K562 (cell line): Measurements from ENCODE around the gene DNASE1L1. TPM values are rescaled to one million over a fixed set of nuclear protein-coding genes. Genes with fewer than 3 reads are reported as not detected.
"Not testable (repeated sequence)": the region's sequence is repeated elsewhere in the genome, so short reads cannot be mapped to it uniquely, and the experiment has no call there.

Experiments used
- ATAC-seq: fragments of 200-7000 bp; cut with Tn5 transposase; 3 replicates; pipeline ENCODE4 v1.9.1; 2020; ENCODE audit warnings: moderate library complexity
- BruUV-seq: library from RNA; stranded (reverse); fragments of 400-500 nt; replicated peaks from 2 replicates; lab custom pipeline; 2021; lab: Mats Ljungman, UMichigan
- CTCF ChIA-PET: fragments of 300-600 bp; formaldehyde crosslinking; extraction: SDS; loops from one replicate; lab custom pipeline; 2021; ENCODE audit warnings: low intra/inter-chr PET ratio; lab: Yijun Ruan, JAX
- POLR2A ChIA-PET: fragments of 300-600, 350-650 bp; sonication (Branson Sonifier 250); formaldehyde crosslinking; extraction: SDS; loops from one replicate; lab custom pipeline; 2021; ENCODE audit warnings: antibody characterized with exemption, inconsistent platforms; lab: Yijun Ruan, JAX
- DNase-seq, 4 experiments: peaks; one replicate each; pipeline versions ENCODE4 v3.0.0 to v3.0.0-alpha.2; 2011 to 2018; ENCODE audit warnings: low spot score in 3 of 4, mixed read lengths in 3 of 4; ENCODE audit errors: extremely low read depth in 1 of 4
- FAIRE-seq: peaks from 2 replicates; lab custom pipeline; 2011; peaks lifted over from hg19 to GRCh38; lab: Jason Lieb, UNC
- H2AFZ ChIP-seq: 2 replicates; pipeline ENCODE4 v1.6.0; 2011; ENCODE audit warnings: low read depth, low read length, control low read depth, inconsistent platforms
- H3K27ac ChIP-seq: fragments of 200-600 bp; 3 replicates; pipeline ENCODE4 v1.8.0; 2011; ENCODE audit warnings: low read depth, mild to moderate bottlenecking, control low read depth, inconsistent platforms, low read length, moderate library complexity, mixed read lengths; ENCODE audit errors: extremely low read depth
- H3K27me3 ChIP-seq, 2 experiments: fragments of 300-600 bp in 1 of 2; 2 replicates in 1 of 2; 3 replicates in 1 of 2; pipeline versions ENCODE4 v1.6.0 to v1.8.0; 2011; ENCODE audit warnings: inconsistent platforms in 2 of 2, low read length in 2 of 2, mild to moderate bottlenecking in 1 of 2, mixed read lengths in 1 of 2, moderate library complexity in 1 of 2; ENCODE audit not compliant: control insufficient read depth in 2 of 2, insufficient read depth in 2 of 2
- H3K36me3 ChIP-seq: fragments of 300-600 bp; 3 replicates; pipeline ENCODE4 v1.8.0; 2011; ENCODE audit warnings: mild to moderate bottlenecking, low read length, inconsistent platforms; ENCODE audit not compliant: control insufficient read depth, insufficient read depth
- H3K4me1 ChIP-seq, 2 experiments: fragments of 200-600 bp in 1 of 2; replicated peaks in 1 of 2; 2 replicates in 1 of 2; 3 replicates in 1 of 2; pipeline versions ENCODE4 v1.5.1 to v1.8.0; 2011; ENCODE audit warnings: inconsistent platforms in 2 of 2, low read length in 2 of 2, mild to moderate bottlenecking in 1 of 2, mixed read lengths in 1 of 2, moderate library complexity in 1 of 2; ENCODE audit not compliant: control insufficient read depth in 2 of 2, insufficient read depth in 2 of 2
- H3K4me2 ChIP-seq: 2 replicates; pipeline ENCODE4 v1.6.1; 2011; ENCODE audit warnings: low read length, control low read depth, inconsistent platforms, mixed read lengths; ENCODE audit not compliant: insufficient read depth
- H3K4me3 ChIP-seq: fragments of 200-600 bp; sonication (generic), shearing (Covaris generic); 2 replicates; pipeline ENCODE4 v1.5.1; 2016; ENCODE audit warnings: control low read depth, inconsistent platforms
- H3K79me2 ChIP-seq: fragments of 200-600 bp; 3 replicates; pipeline ENCODE4 v1.8.0; 2011; ENCODE audit warnings: low read length, inconsistent platforms; ENCODE audit not compliant: control insufficient read depth, insufficient read depth
- H3K9ac ChIP-seq, 2 experiments: 2 replicates each; pipeline versions ENCODE4 v1.6.0 to v1.6.1; 2011; ENCODE audit warnings: low read depth in 2 of 2, low read length in 2 of 2, control low read depth in 1 of 2, inconsistent platforms in 1 of 2, mild to moderate bottlenecking in 1 of 2, mixed read lengths in 1 of 2; ENCODE audit not compliant: insufficient read depth in 1 of 2
- H3K9me1 ChIP-seq: one replicate; pipeline ENCODE4 v1.6.0; 2011; ENCODE audit warnings: inconsistent platforms, mild to moderate bottlenecking, low read length, moderate library complexity; ENCODE audit not compliant: control insufficient read depth, insufficient read depth
- H3K9me3 ChIP-seq: replicated peaks from 2 replicates; pipeline ENCODE4 v1.5.1; 2011; ENCODE audit warnings: low read depth, low read length, inconsistent platforms; ENCODE audit not compliant: control insufficient read depth, insufficient read depth
- H4K20me1 ChIP-seq: replicated peaks from 2 replicates; pipeline ENCODE4 v1.6.1; 2011; ENCODE audit warnings: low read length, inconsistent platforms, mixed read lengths; ENCODE audit not compliant: control insufficient read depth, insufficient read depth
- BCOR ChIP-seq: fragments of 450-650 bp; IDR thresholded peaks from 2 replicates; pipeline ENCODE4 v1.6.1; 2016
- POLR2G ChIP-seq: fragments of 200-400 bp; formaldehyde crosslinking; IDR thresholded peaks from 2 replicates; pipeline ENCODE4 v1.6.1; 2017; ENCODE audit warnings: low read depth, mild to moderate bottlenecking, antibody characterized with exemption, low read length, moderate library complexity
- RBFOX2 ChIP-seq: fragments of 200-400 bp; formaldehyde crosslinking; IDR thresholded peaks from 2 replicates; pipeline ENCODE4 v1.6.1; 2017; ENCODE audit warnings: low read depth, mild to moderate bottlenecking, low read length, moderate library complexity
- WGBS: fragments of 100-300 bp; shearing (Covaris generic); methylation state at CpG from one replicate; pipeline ENCODE4 v1.1.6; 2016; ENCODE audit warnings: low coverage, mixed read lengths; ENCODE audit not compliant: insufficient coverage; ENCODE audit errors: missing lambda C conversion rate; 5-methylcytosine and 5-hydroxymethylcytosine counted together
- in situ Hi-C: fragments of 300-500 bp; cut with MboI; formaldehyde crosslinking; loops from 4 replicates; pipeline ENCODE4 v1.15.0; 2018; ENCODE audit warnings: inconsistent platforms, mixed read lengths
- intact Hi-C: fragments of 100-400 bp; cut with micrococcal nuclease; formaldehyde crosslinking; loops from 2 replicates; pipeline ENCODE4 v1.14.2; 2022
- polyA plus RNA-seq, 8 experiments: library from polyadenylated mRNA; depleted of rRNA in 4 of 8; stranded (reverse) in 5 of 8; unstranded in 3 of 8; fragments of >200 nt; fragmentation: Nextera tagmentation in 2 of 8; fragmentation: Illumina TruSeq in 1 of 8; extraction: Ambion mirVana in 2 of 8; extraction: Trizol in 1 of 8; gene quantifications; 2 replicates each; pipeline versions ENCODE4 v1.2.1 to v1.2.3, GENCODE V29; 2011 to 2014; ENCODE audit warnings: inconsistent platforms in 1 of 8, missing spikeins in 1 of 8
- total RNA-seq, 7 experiments: library from RNA; depleted of rRNA in 6 of 7; stranded (reverse); fragments of >200 nt in 6 of 7; fragmentation: Illumina TruSeq in 2 of 7; extraction: Trizol in 2 of 7; gene quantifications; 2 replicates each; pipeline versions ENCODE4 v1.2.1 to v1.2.3, GENCODE V29; 2011 to 2021; ENCODE audit warnings: low replicate concordance in 1 of 7

Gene DNASE1L1
- total and polyA plus RNA-seq, 9 of the 15 experiments (the other 6 are each of a cell fraction or from before 2014, with no cell fraction given), result 0.73 to 12.6 (median 7.9) TPM

GRCh38 chrX:154396363-154396762 lies 12.7 kb downstream of the DNASE1L1 start:
- not testable (repeated sequence) for H3K4me3 ChIP-seq, H3K9ac ChIP-seq, H2AFZ ChIP-seq, H3K4me2 ChIP-seq
- intact Hi-C loops, result loop anchor here (5.0 kb wide), 1 partner anchor 91 kb away; the partner anchor contains the start of gene UBL4A
- TF ChIP-seq BCOR, result 0 out of 2 replicates have a peak, but pooled peaks have one; percentile 52
- TF ChIP-seq, all 486 proteins: peak for 1; not testable (repeated sequence) for 485
- 0 out of 3 replicates have a peak overlapping the region, but pooled peaks have one; percentile 30 for H3K27ac ChIP-seq
- in situ Hi-C loops, CTCF ChIA-PET, DNase-seq, BruUV-seq, H3K9me3 ChIP-seq, FAIRE-seq, ATAC-seq, H3K27me3 ChIP-seq, H3K9me1 ChIP-seq: not testable (repeated sequence)
- H3K4me1 ChIP-seq, result peaks cover 5 to 12% of the 10 kb centered on the region in 2 experiments; a peak in 3 of 5 replicates
- 79% methylated on average over 14 of the region's 17 CpGs for WGBS
- peaks cover 13% of the 10 kb centered on the region for H4K20me1 ChIP-seq
- POLR2A ChIA-PET, result interaction anchor here (0.6 to 1.5 kb wide), 3 partner anchors 13 to 349 kb away, joined by 3 to 7 read pairs (median 3); partner anchors contain the start of gene TAFAZZIN
- H3K36me3 ChIP-seq, result peaks cover 30% of the 10 kb centered on the region
- H3K79me2 ChIP-seq, result peaks cover 42% of the 10 kb centered on the region

DNA sequence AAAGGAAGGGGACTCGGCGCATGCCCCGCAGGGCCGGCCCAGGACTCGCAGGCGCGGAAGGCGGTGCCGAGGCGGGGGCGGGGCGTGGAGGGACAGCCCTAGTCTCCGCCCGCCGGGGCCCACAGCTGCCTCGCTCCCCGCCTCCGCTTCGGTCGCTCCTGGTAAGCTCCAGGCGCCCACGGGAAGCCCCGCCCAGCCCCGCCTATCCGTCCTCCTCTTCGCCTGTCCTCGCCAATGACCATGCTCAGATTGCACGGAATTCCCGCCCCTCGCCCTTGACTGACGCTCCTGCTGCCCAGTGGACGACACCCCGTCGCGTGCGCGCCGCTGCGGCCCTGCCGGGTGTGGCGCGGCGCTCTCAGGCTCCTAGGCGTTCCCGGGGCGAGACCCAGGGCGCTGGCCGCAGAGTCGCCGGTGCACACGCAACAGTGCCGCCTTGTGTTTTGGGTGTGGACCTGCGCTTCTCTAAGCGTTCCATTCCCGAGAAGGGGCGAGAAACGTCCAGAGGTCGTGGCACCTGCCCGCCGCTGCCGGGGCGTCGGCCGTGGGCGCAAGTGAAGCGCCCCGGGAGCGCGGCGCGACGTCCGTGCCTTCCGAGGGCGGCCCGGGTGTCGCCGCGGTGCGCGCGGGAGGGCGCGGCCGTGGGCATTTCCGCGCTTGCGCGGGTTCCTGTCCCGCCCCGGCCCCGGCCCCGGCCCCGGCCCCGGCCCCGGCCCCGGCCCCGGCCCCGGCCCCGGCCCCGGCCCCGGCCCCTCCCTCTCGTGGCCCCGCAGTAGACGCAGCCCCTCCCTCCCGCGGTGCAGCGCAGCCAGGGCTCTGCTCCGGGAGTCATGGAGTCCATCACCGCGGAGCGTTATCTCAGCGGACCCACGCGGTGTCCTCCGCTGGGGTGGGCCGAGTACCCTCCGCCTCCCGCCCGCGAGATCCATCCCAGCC lies 19.0 kb downstream of the DNASE1L1 start:
- H3K4me1 ChIP-seq, DNase-seq, H3K9me1 ChIP-seq, POLR2A ChIA-PET, H3K36me3 ChIP-seq, H3K9ac ChIP-seq, H3K9me3 ChIP-seq, BruUV-seq, intact Hi-C loops, H3K4me2 ChIP-seq, H2AFZ ChIP-seq, H3K27me3 ChIP-seq, H3K27ac ChIP-seq, CTCF ChIA-PET, H4K20me1 ChIP-seq, H3K79me2 ChIP-seq, H3K4me3 ChIP-seq: not testable (repeated sequence)
- ATAC-seq (peak; percentile 85), FAIRE-seq (peak; percentile 97)
- WGBS, result no CpG with 5 or more reads among the region's 121 CpGs
- in situ Hi-C loops, result loop anchor here (5.0 kb wide), 1 partner anchor 58 kb away; no protein-coding TSS in a partner anchor
- TF ChIP-seq RBFOX2, result peak; percentile 32; the same call in 1 of the 2 replicates
- 0 out of 2 replicates have a peak, but pooled peaks have one; percentile 25 for TF ChIP-seq POLR2G

DNA sequence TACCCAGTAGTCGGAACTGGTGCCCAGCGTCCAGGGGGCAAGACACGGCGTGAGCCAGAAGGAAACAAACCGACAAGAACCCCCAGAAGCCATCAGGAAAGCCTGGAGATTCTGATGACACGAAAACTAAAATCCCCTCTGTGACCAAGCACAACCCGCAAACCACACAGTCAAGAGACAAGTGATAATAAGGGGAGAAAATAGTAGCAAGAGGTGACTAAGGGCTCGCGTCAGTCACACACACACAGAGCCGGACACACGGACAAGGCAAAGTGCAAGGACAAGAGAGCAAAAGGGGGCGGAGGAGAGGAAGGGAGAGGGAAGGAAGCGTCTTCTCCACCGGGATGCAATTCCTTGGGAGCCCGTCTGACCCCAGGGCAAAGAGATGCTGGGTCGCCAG lies 20.4 kb downstream of the DNASE1L1 start:
- H3K27ac ChIP-seq, H3K9me1 ChIP-seq, H3K9me3 ChIP-seq, H3K36me3 ChIP-seq, H3K4me3 ChIP-seq, H3K4me1 ChIP-seq, CTCF ChIA-PET, H3K79me2 ChIP-seq, H3K27me3 ChIP-seq, in situ Hi-C loops, H3K9ac ChIP-seq, H4K20me1 ChIP-seq, H3K4me2 ChIP-seq, H2AFZ ChIP-seq, intact Hi-C loops, POLR2A ChIA-PET, DNase-seq, BruUV-seq: not testable (repeated sequence)
- ATAC-seq, result peak; percentile 10
- FAIRE-seq, result peak; percentile 100
- no CpG with 5 or more reads among the region's 16 CpGs for WGBS
